KBM-7 (cell line): ENCODE results near the gene CXCR6.

Experiments
- DNase-seq: peaks from one replicate; pipeline ENCODE4 v3.0.0-alpha.2; 2015
- in situ Hi-C: fragments of 300-500 bp; cut with MboI; formaldehyde crosslinking; loops from 2 replicates; pipeline ENCODE4 v1.14.3; 2020; ENCODE audit warnings: low sequenced_read_pairs, low pct_unique_long_range_greater_than_20kb, mixed read lengths

Gene CXCR6

DNA sequence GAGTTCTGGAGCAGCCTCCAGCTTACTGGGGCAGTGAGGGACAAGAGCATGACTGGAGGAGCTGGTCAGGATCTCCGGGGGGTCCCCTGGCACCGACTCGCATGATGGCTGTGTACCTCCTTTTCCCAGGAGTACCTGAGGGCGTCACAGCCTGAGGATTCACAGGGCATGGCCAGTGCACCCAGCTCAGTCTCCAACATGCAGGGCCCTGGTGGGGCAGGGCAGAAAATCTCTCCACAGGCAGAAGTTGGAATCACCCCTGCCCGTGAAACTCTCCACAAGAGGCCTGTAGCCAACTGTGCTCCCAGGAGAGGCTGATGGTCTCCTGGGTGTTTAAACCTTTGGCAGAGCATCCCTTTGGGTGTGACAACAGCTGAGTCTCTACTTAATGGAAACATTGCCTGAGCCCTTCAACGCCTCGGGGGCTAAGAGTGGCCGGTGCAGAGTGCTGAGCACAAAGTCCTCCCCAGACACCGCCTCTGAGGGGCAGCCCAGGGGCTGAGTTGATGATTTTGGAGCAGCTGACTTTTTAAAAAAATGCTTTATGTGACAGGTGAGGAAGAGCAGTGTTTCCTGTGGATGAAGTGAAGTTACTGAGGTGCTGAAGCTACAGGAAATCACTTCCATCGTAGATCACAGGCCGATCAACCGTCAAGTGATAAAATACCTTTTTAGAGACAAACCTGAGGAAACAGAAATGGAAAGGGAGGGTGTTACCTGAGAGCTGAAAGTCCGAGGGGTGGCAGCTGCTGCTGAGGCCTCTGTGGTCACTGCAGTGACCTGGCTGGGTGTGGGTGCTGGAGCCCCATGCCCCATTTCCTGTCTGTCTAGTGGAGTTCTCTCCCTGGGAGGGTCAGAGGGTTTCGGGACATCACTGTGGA is 21.9 kb upstream of the CXCR6 start:
- in situ Hi-C loops, result no loop called here
- DNase-seq, result no peak

GRCh38 chr3:45922039-45922326 is 21.3 kb upstream of the CXCR6 start:
- in situ Hi-C loops, result no loop called here
- no peak for DNase-seq

- in situ Hi-C loops, result no loop called here
- DNase-seq, result no peak
These were observed 20.2 kb upstream of the CXCR6 start for GRCh38 chr3:45922950-45923590.

GRCh38 chr3:45923755-45924154 is 19.5 kb upstream of the CXCR6 start:
- in situ Hi-C loops, result no loop called here
- no peak for DNase-seq

GRCh38 chr3:45927881-45928280 is 15.4 kb upstream of the CXCR6 start:
- in situ Hi-C loops, result no loop called here
- no peak for DNase-seq

DNA sequence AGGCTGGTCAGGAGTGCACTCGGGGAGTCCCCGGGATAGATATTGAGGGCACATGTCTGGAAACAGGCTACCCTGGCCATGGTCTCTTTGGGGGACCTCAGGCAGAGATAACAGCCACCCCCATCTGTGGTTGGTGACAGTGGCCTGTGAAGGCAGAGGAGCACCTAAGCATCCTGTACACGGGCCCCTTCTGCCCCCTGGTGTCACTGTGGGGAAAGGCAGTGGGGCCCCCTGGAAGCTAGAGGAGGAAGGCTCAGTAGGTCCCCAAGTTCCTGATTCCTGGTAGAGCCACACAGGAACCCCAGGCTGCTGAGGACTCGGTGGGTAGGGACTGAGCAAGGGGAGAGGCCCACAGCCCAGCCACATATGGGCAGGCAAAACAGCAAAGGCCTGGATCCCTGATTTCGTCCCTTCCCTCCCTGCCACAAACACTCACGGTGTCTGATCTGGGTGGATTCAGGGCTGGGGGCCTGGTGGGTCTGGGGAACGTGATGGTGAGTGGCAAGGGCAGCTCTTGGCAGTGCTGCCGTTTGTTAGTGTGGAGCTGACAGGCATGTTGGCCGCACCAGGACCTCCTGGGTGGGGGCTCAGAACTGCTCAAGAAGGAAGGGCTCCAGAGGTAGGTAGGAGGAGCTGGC is 14.1 kb upstream of the CXCR6 start:
- peak; percentile 62 for DNase-seq
- in situ Hi-C loops, result no loop called here

GRCh38 chr3:45931496-45931895 is 11.8 kb upstream of the CXCR6 start:
- no peak for DNase-seq
- in situ Hi-C loops, result no loop called here

- no peak for DNase-seq
- in situ Hi-C loops, result no loop called here
These were observed 11.2 kb upstream of the CXCR6 start for GRCh38 chr3:45932112-45932511.

DNA sequence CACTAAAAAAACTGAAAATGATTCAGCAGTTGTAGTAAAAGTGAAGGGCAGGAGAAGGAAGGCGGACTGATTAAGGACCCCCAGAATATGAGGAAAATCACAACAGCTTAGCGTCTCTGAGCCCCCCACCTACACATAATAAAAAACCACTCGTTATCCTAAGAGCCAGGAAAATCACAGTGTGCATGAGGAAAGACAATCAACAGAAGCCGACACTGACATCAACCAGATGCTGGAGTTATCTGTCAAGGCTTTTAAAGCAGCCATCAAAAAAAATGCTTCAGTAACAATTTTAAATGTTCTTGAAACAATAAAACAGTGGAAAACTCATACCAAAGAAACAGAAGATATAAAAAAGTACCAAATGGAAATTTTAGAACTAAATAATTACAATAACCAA is 9.7 kb upstream of the CXCR6 start:
- no peak for DNase-seq
- in situ Hi-C loops, result no loop called here

DNA sequence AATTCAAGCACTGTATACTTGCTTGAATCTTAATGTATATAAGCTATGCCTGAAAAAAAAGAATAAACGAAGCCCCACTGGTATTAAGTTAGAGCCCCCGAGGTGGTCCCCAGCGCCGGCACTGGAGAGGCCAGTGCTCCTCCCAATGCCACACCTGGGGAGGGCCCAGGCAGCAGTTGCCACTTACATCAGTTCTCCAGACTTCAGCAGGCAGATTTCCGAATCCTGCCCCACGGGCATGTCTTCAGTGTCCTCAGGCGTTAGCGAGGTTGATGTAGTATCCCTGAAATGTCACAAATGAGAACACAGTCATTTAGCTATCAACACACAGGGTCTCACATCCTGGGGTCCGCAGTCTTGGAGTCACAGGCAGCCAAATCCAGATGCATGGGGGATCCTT is 7.0 kb upstream of the CXCR6 start:
- in situ Hi-C loops, result no loop called here
- no peak for DNase-seq

DNA sequence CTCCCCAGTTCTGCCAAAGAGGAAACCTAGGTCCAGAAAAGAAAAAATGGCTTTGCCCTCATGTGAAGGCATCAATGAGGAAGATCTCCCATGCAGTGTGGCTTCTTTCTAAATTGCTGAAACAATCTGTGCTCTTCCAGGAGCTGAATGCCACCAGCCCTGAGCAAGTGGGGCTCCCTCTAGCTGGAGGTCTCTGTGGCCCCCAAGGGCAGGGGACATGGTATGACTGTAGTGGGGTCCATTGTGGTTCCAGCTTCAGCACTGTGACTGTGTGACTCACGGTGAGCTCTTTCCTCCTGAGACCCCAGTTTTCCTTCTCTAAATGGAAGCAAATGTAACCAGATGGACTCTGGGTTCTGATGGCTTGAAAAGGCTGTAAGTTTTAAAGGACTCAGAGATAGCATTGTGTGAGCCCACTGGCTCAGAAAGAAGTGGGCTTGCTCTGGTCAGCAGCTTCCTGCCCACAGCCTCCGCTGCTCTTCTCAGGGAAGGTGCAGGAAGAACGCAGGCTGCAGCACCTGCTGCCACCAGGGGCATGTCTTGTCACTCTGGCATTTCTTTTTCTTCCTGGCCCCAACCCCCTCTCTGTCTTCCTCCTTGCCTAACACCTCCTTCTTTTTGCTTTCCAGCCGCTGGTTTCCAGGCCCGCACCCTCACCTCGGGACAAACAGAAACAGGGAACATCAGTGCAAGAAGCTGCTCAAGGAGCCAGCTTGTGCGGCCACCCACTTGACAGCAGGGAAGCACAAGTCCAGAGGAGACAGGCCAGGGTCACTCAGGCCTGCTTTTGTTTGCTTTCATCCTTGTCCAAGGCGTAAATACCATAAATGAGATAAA is 5.8 kb upstream of the CXCR6 start:
- no peak for DNase-seq
- in situ Hi-C loops, result no loop called here

GRCh38 chr3:45938043-45938435 is 5.2 kb upstream of the CXCR6 start:
- no peak for DNase-seq
- in situ Hi-C loops, result no loop called here

- in situ Hi-C loops, result no loop called here
These were observed 4.4 kb upstream of the CXCR6 start for GRCh38 chr3:45938864-45939263.

DNA sequence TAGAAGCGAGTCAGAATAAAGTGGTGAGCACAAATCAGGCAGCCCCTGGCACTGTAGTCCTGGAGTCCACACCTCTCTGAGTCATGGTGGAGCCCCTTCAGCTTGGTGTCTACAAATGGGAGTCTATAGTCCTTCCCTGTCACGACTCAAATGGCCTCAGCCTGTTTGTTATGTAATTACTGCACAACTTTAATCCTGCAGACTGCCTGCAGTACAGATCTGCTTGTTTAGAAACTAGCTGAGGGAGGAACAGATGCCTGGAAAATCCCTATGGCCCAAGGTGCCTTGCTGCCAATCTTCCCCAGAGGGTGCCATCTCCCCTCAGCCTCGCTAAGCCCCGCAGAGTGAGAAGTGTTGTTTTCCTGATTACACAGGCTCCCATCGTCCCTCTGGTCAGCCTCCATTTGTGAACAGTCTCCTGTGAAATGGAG is 3.9 kb upstream of the CXCR6 start:
- no peak for DNase-seq
- in situ Hi-C loops, result no loop called here

More at GRCh38 chr3:45938864-45939263, 4.4 kb upstream of the CXCR6 start:
- DNase-seq, result peak; percentile 90

DNA sequence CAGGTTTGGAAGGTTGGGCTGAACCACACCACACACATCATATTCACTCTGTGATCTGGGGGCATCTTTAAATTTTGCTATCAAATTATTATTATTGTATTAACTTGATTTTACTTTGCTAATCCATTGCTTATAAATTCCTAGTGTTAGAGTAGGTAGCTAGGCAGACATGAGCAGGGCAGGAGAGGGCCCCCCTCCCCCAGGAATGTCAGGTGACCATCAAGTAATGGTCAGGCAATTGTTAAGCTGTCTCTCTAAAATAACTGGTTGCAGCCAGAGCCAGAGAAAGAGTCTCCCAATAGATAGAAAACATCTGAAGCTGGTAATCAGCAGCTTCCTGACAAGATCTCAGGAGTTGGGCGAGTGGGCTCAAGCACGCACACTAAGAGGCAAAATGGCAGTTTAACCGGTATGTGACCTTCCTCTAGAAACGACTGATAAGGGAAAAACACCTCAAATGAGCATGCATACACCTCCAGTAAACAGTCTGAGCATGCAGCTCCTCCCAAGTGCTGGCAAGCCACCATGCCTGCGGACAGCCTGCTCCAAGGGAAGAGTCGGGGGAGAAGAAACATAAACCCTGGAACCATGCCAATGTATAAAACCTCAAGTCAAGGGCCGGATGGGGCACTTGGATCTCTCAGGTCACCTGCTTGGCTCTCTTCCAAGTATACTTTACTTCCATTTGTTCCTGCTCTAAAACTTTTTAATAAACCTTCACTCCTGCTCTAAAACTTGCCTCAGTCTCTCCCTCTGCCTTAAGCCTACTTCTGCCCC is 3.1 kb upstream of the CXCR6 start:
- DNase-seq, result no peak
- in situ Hi-C loops, result loop anchor here (10.0 kb wide), 1 partner anchor 125 kb away; no protein-coding TSS in a partner anchor

GRCh38 chr3:45940781-45941365 is 2.4 kb upstream of the CXCR6 start:
- DNase-seq, result no peak
- in situ Hi-C loops, result loop anchor here (10.0 kb wide), 1 partner anchor 124 kb away; no protein-coding TSS in a partner anchor

DNA sequence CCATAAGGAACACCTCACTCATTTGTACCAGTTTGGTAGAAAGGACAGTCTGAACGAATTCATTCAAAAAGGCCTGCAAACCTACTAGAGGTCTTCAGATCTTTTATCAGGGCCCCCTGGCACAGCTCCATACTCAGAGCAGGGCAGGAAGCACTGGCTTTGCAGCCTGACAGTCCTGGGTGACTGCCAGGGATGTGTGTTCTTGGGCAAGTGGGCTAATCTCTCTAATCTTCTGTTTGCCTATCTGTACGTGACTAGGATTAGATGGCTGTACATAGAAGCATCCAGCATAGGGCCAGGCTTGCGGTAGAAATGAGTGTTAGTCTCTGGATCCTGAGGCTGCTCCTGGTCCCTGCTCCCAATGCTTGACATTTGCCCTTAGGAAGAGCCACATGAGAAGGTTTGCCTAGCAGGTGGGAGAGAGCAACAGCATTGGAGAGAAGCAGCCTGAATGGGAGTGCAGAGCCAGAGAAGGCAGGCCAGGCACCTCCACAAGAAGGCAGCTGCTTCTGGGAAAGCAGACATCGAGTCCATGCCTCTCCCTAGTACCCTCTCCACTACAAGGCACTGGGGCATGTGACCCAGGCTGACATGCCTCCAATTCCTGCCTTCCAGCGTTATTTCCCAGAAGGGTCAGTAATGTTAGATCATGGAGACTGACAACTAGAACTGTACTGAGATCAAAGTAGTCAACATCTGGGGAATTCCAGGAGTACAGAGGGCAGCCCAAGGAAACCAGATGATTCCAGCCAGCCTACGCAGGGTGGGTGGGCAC is 1.0 kb upstream of the CXCR6 start:
- in situ Hi-C loops, result loop anchor here (10.0 kb wide), 1 partner anchor 123 kb away; no protein-coding TSS in a partner anchor
- no peak for DNase-seq
